Neural cell (in vitro differentiated cells): ENCODE results near the gene SAT1. TPM values are rescaled to one million over a fixed set of nuclear protein-coding genes. Genes with fewer than 3 reads are reported as not detected.

Experiments used
- H2AFZ ChIP-seq: fragments of 200-600, 300-800 bp; sonication (generic), shearing (Covaris generic); 2 replicates; pipeline ENCODE4 v1.6.0; 2014; ENCODE audit warnings: low read depth, mild to moderate bottlenecking, antibody characterized with exemption, low read length, moderate library complexity
- H3F3A ChIP-seq: fragments of 200-600 bp; shearing (Covaris generic); 2 replicates; pipeline ENCODE4 v1.6.1; 2016; ENCODE audit warnings: mild to moderate bottlenecking, moderate library complexity, mixed read lengths, antibody characterized with exemption, low read length; ENCODE audit not compliant: insufficient read depth, poor library complexity, severe bottlenecking
- H3K27ac ChIP-seq: fragments of 200-600, 300-800 bp; sonication (generic), shearing (Covaris generic); 2 replicates; pipeline ENCODE4 v1.5.1; 2014; ENCODE audit warnings: mild to moderate bottlenecking, low read length, moderate library complexity
- H3K27me3 ChIP-seq: fragments of 300-800, 200-600 bp; sonication (generic), shearing (Covaris generic); 2 replicates; pipeline ENCODE4 v1.6.0; 2014; ENCODE audit warnings: mild to moderate bottlenecking, low read depth, low read length, moderate library complexity; ENCODE audit not compliant: insufficient read depth
- H3K36me3 ChIP-seq: fragments of 300-800, 200-600 bp; sonication (generic), shearing (Covaris generic); 2 replicates; pipeline ENCODE4 v1.5.1; 2014; ENCODE audit warnings: mild to moderate bottlenecking, antibody characterized with exemption, low read length, moderate library complexity; ENCODE audit not compliant: insufficient read depth
- H3K4me2 ChIP-seq: fragments of 300-800, 200-600 bp; sonication (generic), shearing (Covaris generic); 2 replicates; pipeline ENCODE4 v1.6.0; 2014; ENCODE audit warnings: mild to moderate bottlenecking, low read length
- H3K4me3 ChIP-seq: fragments of 300-800, 200-600 bp; sonication (generic), shearing (Covaris generic); 2 replicates; pipeline ENCODE4 v1.5.1; 2014; ENCODE audit warnings: mild to moderate bottlenecking, low read length, moderate library complexity
- H3K79me2 ChIP-seq: fragments of 200-600 bp; shearing (Covaris generic); replicated peaks from 2 replicates; pipeline ENCODE4 v1.6.0; 2014; ENCODE audit warnings: mild to moderate bottlenecking, low read length, moderate library complexity; ENCODE audit not compliant: insufficient read depth
- H3K9ac ChIP-seq: fragments of 300-800, 200-600 bp; sonication (generic), shearing (Covaris generic); 2 replicates; pipeline ENCODE4 v1.6.1; 2016; ENCODE audit warnings: mild to moderate bottlenecking, low read length, mixed read lengths
- H3K9me2 ChIP-seq: fragments of 200-600 bp; shearing (Covaris generic); 2 replicates; pipeline ENCODE4 v1.6.1; 2016; ENCODE audit warnings: mild to moderate bottlenecking, low read length, mixed read lengths; ENCODE audit not compliant: insufficient read depth
- H3K9me3 ChIP-seq: fragments of 200-600, 300-800 bp; sonication (generic), shearing (Covaris generic); 2 replicates; pipeline ENCODE4 v1.6.1; 2016; ENCODE audit warnings: mild to moderate bottlenecking, mixed run types, low read length, moderate library complexity, mixed read lengths
- H4K20me1 ChIP-seq: fragments of 200-600 bp; shearing (Covaris generic); 2 replicates; pipeline ENCODE4 v1.6.1; 2016; ENCODE audit warnings: mild to moderate bottlenecking, mixed run types; ENCODE audit not compliant: insufficient read depth
- EP300 ChIP-seq: fragments of 450-650 bp; conservative IDR thresholded peaks from 2 replicates; pipeline ENCODE4 v1.6.1; 2014; ENCODE audit warnings: antibody characterized with exemption, mild to moderate bottlenecking, moderate library complexity; ENCODE audit not compliant: poor library complexity, severe bottlenecking
- EZH2 ChIP-seq: fragments of 200-600, 300-800 bp; shearing (Covaris generic), sonication (generic); IDR thresholded peaks from 2 replicates; pipeline ENCODE4 v1.6.1; 2014; ENCODE audit warnings: antibody characterized with exemption, low read length, borderline replicate concordance, mild to moderate bottlenecking; ENCODE audit not compliant: insufficient read depth, poor library complexity, severe bottlenecking
- MXI1 ChIP-seq: fragments of 450-650 bp; conservative IDR thresholded peaks from 2 replicates; pipeline ENCODE4 v1.6.1; 2014; ENCODE audit warnings: antibody characterized with exemption, mild to moderate bottlenecking; ENCODE audit not compliant: poor library complexity, severe bottlenecking
- POLR2AphosphoS5 ChIP-seq: IDR thresholded peaks from 2 replicates; pipeline ENCODE4 v1.6.1; 2012
- RAD21 ChIP-seq: fragments of 450-650 bp; conservative IDR thresholded peaks from 2 replicates; pipeline ENCODE4 v1.6.1; 2014; ENCODE audit warnings: antibody characterized with exemption, mild to moderate bottlenecking, moderate library complexity
- SMC3 ChIP-seq: fragments of 450-650 bp; conservative IDR thresholded peaks from 2 replicates; pipeline ENCODE4 v1.6.1; 2014; ENCODE audit warnings: antibody characterized with exemption, mild to moderate bottlenecking, moderate library complexity; ENCODE audit not compliant: poor library complexity
- TAF1 ChIP-seq: IDR thresholded peaks from 2 replicates; pipeline ENCODE4 v1.6.1; 2012; ENCODE audit warnings: low read depth
- polyA plus RNA-seq: library from polyadenylated mRNA; depleted of rRNA; stranded (reverse); fragments of >200 nt; gene quantifications from 2 replicates; pipeline ENCODE4 v1.2.3, GENCODE V29; 2014
- TF ChIP-seq, protein P1 (sequence below): IDR thresholded peaks from 2 replicates; pipeline ENCODE4 v1.6.1; 2012; ENCODE audit warnings: borderline replicate concordance
- TF ChIP-seq, protein P2 (sequence below): fragments of 450-650 bp; IDR thresholded peaks from 2 replicates; pipeline ENCODE4 v1.5.1; 2014; ENCODE audit warnings: antibody characterized with exemption, mild to moderate bottlenecking, moderate library complexity; ENCODE audit not compliant: poor library complexity, severe bottlenecking

The SAT1 gene
- polyA plus RNA-seq, 1 donor from 2014 or later = 95.2 TPM

DNA sequence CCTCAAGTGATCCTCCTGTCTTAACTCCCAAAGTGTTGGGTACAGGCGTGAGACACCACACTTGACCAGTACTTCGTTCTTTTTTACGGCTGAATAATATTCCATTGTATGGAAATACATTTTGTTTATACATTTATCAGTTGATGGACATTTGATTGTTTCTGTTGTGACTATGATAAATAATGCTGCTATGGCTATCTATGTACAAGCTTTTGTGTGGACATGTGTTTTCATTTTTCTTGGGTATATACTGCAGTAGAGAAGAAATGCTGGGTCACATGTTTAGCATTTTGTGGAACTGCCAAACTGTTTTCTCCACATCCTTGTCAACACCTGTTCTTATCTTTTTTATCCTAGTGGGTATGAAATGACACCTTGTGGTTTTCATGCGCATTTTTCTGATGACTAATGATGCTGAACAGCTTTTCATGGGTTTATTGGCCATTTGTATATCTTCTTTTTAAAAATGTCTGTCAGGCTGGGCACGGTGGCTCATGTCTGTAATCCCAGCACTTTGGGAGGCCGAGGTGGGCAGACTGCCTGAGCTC, 37.3 kb downstream of the SAT1 start:
- Histone ChIP-seq H2AFZ (no peak overlapping the region), H3K9me3 (no peaks in the 10 kb centered on the region), H3K4me3 (no peak overlapping the region), H3K4me2 (no peak overlapping the region), H3F3A (no peaks in the 10 kb centered on the region), H3K27ac (no peak overlapping the region), H3K9ac (no peak overlapping the region), H3K9me2 (no peaks in the 10 kb centered on the region), H4K20me1 (no peaks in the 10 kb centered on the region), H3K36me3 (no peaks in the 10 kb centered on the region), H3K27me3 (no peaks in the 10 kb centered on the region), H3K79me2 (no peaks in the 10 kb centered on the region)
- TF ChIP-seq TAF1 (no peak), SMC3 (no peak), EP300 (no peak), RAD21 (no peak), POLR2AphosphoS5 (no peak), MXI1 (no peak), EZH2 (no peak)
- TF ChIP-seq, protein P1, sequence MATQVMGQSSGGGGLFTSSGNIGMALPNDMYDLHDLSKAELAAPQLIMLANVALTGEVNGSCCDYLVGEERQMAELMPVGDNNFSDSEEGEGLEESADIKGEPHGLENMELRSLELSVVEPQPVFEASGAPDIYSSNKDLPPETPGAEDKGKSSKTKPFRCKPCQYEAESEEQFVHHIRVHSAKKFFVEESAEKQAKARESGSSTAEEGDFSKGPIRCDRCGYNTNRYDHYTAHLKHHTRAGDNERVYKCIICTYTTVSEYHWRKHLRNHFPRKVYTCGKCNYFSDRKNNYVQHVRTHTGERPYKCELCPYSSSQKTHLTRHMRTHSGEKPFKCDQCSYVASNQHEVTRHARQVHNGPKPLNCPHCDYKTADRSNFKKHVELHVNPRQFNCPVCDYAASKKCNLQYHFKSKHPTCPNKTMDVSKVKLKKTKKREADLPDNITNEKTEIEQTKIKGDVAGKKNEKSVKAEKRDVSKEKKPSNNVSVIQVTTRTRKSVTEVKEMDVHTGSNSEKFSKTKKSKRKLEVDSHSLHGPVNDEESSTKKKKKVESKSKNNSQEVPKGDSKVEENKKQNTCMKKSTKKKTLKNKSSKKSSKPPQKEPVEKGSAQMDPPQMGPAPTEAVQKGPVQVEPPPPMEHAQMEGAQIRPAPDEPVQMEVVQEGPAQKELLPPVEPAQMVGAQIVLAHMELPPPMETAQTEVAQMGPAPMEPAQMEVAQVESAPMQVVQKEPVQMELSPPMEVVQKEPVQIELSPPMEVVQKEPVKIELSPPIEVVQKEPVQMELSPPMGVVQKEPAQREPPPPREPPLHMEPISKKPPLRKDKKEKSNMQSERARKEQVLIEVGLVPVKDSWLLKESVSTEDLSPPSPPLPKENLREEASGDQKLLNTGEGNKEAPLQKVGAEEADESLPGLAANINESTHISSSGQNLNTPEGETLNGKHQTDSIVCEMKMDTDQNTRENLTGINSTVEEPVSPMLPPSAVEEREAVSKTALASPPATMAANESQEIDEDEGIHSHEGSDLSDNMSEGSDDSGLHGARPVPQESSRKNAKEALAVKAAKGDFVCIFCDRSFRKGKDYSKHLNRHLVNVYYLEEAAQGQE = no peak
- TF ChIP-seq, protein P2, sequence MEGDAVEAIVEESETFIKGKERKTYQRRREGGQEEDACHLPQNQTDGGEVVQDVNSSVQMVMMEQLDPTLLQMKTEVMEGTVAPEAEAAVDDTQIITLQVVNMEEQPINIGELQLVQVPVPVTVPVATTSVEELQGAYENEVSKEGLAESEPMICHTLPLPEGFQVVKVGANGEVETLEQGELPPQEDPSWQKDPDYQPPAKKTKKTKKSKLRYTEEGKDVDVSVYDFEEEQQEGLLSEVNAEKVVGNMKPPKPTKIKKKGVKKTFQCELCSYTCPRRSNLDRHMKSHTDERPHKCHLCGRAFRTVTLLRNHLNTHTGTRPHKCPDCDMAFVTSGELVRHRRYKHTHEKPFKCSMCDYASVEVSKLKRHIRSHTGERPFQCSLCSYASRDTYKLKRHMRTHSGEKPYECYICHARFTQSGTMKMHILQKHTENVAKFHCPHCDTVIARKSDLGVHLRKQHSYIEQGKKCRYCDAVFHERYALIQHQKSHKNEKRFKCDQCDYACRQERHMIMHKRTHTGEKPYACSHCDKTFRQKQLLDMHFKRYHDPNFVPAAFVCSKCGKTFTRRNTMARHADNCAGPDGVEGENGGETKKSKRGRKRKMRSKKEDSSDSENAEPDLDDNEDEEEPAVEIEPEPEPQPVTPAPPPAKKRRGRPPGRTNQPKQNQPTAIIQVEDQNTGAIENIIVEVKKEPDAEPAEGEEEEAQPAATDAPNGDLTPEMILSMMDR = no peak

DNA sequence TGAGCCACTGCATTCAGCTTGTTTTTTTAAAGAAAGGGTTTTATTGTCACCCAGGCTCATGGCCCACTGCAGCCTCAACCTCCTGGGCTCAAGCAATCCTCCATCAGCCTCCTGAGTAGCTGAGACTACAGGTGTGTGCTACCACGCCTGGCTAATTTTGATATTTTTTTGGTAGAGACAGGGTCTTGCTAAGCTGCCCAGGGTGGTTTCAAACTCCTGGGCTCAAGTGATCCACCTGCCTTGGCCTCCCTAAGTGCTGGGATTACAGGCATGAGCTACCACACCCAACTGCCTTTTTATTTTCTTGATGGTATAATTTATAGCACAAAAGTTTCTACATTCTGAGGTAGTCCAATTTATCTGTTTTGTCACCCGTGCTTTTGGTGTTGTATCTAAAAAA, 38.9 kb downstream of the SAT1 start:
- Histone ChIP-seq H3K27me3 (no peaks in the 10 kb centered on the region), H3K27ac (no peak overlapping the region), H4K20me1 (no peaks in the 10 kb centered on the region), H3K79me2 (no peaks in the 10 kb centered on the region), H3F3A (no peaks in the 10 kb centered on the region), H3K9ac (no peak overlapping the region), H3K9me3 (no peaks in the 10 kb centered on the region), H2AFZ (no peak overlapping the region), H3K4me2 (no peak overlapping the region), H3K9me2 (no peaks in the 10 kb centered on the region), H3K36me3 (no peaks in the 10 kb centered on the region), H3K4me3 (no peak overlapping the region)
- no peak for TF ChIP-seq TAF1
- no peak for TF ChIP-seq EP300
- no peak for TF ChIP-seq EZH2
- TF ChIP-seq, protein P2 = no peak
- TF ChIP-seq, protein P1 = no peak
- TF ChIP-seq POLR2AphosphoS5 = no peak
- no peak for TF ChIP-seq RAD21
- no peak for TF ChIP-seq SMC3
